Measurements from ENCODE around the gene SLIT1. TPM values are rescaled to one million over a fixed set of nuclear protein-coding genes. Genes with fewer than 3 reads are reported as not detected.

The SLIT1 gene
- total RNA-seq, 1 donor from 2014 or later, result 0.23 TPM

GRCh38 chr10:97131181-97131628, 54.6 kb downstream of the SLIT1 start:
- no peak overlapping the region for H3K27ac Mint-ChIP-seq (ENCODE audit: unreplicated experiment)
- FAIRE-seq, result no peak

DNA sequence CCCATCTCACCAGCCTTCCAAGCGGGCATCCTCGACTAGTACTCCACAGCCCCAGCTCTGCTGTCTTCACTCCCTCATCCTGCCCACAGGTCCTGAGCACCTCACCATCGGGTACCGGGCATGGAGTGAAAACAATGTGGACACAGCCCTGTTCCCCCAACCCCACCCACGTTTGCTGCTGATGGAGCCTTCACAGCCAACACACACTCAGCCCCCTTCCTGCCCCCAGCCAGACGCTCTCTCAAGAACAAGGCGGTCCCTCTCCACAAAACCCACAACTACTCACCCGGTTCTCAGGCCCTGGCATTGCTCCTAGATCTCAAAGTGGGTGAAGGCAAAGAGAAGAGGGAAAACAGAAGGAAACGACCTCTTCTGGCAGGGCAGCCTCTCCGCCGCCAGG, 56.1 kb downstream of the SLIT1 start:
- no peak overlapping the region for H2AFZ ChIP-seq (ENCODE audit: low read depth, low read length)
- FAIRE-seq (no peak), DNase-seq (ENCODE audit: low read depth) (no peak)
- H3K36me3 ChIP-seq (ENCODE audit: insufficient read depth, low read length), result no peaks in the 10 kb centered on the region
- peaks cover 63% of the 10 kb centered on the region for H3K27me3 Mint-ChIP-seq (ENCODE audit: low read depth, unreplicated experiment)
- H3K27me3 ChIP-seq (ENCODE audit: insufficient read depth, low read length), result peaks cover 22% of the 10 kb centered on the region
- H3K4me3 ChIP-seq (ENCODE audit: insufficient read depth, low read depth, low read length), result no peak overlapping the region
- H4K20me1 ChIP-seq (ENCODE audit: insufficient read depth, low read length), result no peaks in the 10 kb centered on the region
- H3K9ac ChIP-seq (ENCODE audit: low read length), result no peak overlapping the region
- peaks cover 5% of the 10 kb centered on the region for H3K36me3 Mint-ChIP-seq (ENCODE audit: low read depth, unreplicated experiment)
- H3K79me2 ChIP-seq (ENCODE audit: insufficient read depth, low read length), result no peaks in the 10 kb centered on the region
- no peaks in the 10 kb centered on the region for H3K4me1 Mint-ChIP-seq (ENCODE audit: low read depth, unreplicated experiment)
- TF ChIP-seq EZH2 (IDR thresholded peaks at IDR 0.05; ENCODE audit: insufficient read depth, low read length) (no peak), CTCF (IDR thresholded peaks at IDR 0.05; ENCODE audit: insufficient read depth, low read depth, low read length) (no peak)
- H3K4me3 Mint-ChIP-seq (ENCODE audit: unreplicated experiment), result no peak overlapping the region
- no peak overlapping the region for H3K27ac ChIP-seq (ENCODE audit: low read depth, low read length)
- H3K27ac Mint-ChIP-seq (ENCODE audit: unreplicated experiment), result peak overlapping the region; percentile 62
- H3K4me2 ChIP-seq (ENCODE audit: low read length), result no peak overlapping the region
- H3K9me3 ChIP-seq (ENCODE audit: insufficient read depth, low read depth, low read length), result no peaks in the 10 kb centered on the region
- H3K9me3 Mint-ChIP-seq (ENCODE audit: unreplicated experiment), result no peaks in the 10 kb centered on the region
- no peaks in the 10 kb centered on the region for H3K4me1 ChIP-seq (ENCODE audit: insufficient read depth, low read length)

More at GRCh38 chr10:97131181-97131628, 54.6 kb downstream of the SLIT1 start:
- Histone ChIP-seq H3K79me2 (ENCODE audit: insufficient read depth, low read length) (no peaks in the 10 kb centered on the region), H2AFZ (ENCODE audit: low read depth, low read length) (no peak overlapping the region), H3K27ac (ENCODE audit: low read depth, low read length) (no peak overlapping the region), H3K9me3 (ENCODE audit: insufficient read depth, low read depth, low read length) (no peaks in the 10 kb centered on the region), H3K27me3 (ENCODE audit: insufficient read depth, low read length) (peaks cover 19% of the 10 kb centered on the region), H4K20me1 (ENCODE audit: insufficient read depth, low read length) (no peaks in the 10 kb centered on the region), H3K4me2 (ENCODE audit: low read length) (no peak overlapping the region), H3K4me3 (ENCODE audit: insufficient read depth, low read depth, low read length) (no peak overlapping the region), H3K4me1 (ENCODE audit: insufficient read depth, low read length) (no peaks in the 10 kb centered on the region), H3K9ac (ENCODE audit: low read length) (no peak overlapping the region), H3K36me3 (ENCODE audit: insufficient read depth, low read length) (no peaks in the 10 kb centered on the region)
- DNase-seq (ENCODE audit: low read depth), result no peak
- no peak overlapping the region for H3K4me3 Mint-ChIP-seq (ENCODE audit: unreplicated experiment)
- H3K9me3 Mint-ChIP-seq (ENCODE audit: unreplicated experiment), result no peaks in the 10 kb centered on the region
- H3K27me3 Mint-ChIP-seq (ENCODE audit: low read depth, unreplicated experiment), result peaks cover 64% of the 10 kb centered on the region
- TF ChIP-seq EZH2 (IDR thresholded peaks at IDR 0.05; ENCODE audit: insufficient read depth, low read length) (no peak), CTCF (IDR thresholded peaks at IDR 0.05; ENCODE audit: insufficient read depth, low read depth, low read length) (no peak)
- no peaks in the 10 kb centered on the region for H3K4me1 Mint-ChIP-seq (ENCODE audit: low read depth, unreplicated experiment)
- peaks cover 4% of the 10 kb centered on the region for H3K36me3 Mint-ChIP-seq (ENCODE audit: low read depth, unreplicated experiment)

GRCh38 chr10:97128516-97129154, 57.1 kb downstream of the SLIT1 start:
- DNase-seq (ENCODE audit: low read depth), result no peak
- Mint-ChIP-seq H3K36me3 (ENCODE audit: low read depth, unreplicated experiment) (peaks cover 4% of the 10 kb centered on the region), H3K9me3 (ENCODE audit: unreplicated experiment) (no peaks in the 10 kb centered on the region), H3K27ac (ENCODE audit: unreplicated experiment) (no peak overlapping the region), H3K4me3 (ENCODE audit: unreplicated experiment) (no peak overlapping the region), H3K4me1 (ENCODE audit: low read depth, unreplicated experiment) (no peaks in the 10 kb centered on the region), H3K27me3 (ENCODE audit: low read depth, unreplicated experiment) (peaks cover 69% of the 10 kb centered on the region)
- Histone ChIP-seq H3K27ac (ENCODE audit: low read depth, low read length) (no peak overlapping the region), H3K9ac (ENCODE audit: low read length) (no peak overlapping the region), H3K4me2 (ENCODE audit: low read length) (no peak overlapping the region), H3K27me3 (ENCODE audit: insufficient read depth, low read length) (peaks cover 27% of the 10 kb centered on the region), H3K79me2 (ENCODE audit: insufficient read depth, low read length) (no peaks in the 10 kb centered on the region), H2AFZ (ENCODE audit: low read depth, low read length) (no peak overlapping the region), H3K4me3 (ENCODE audit: insufficient read depth, low read depth, low read length) (no peak overlapping the region), H3K4me1 (ENCODE audit: insufficient read depth, low read length) (no peaks in the 10 kb centered on the region), H4K20me1 (ENCODE audit: insufficient read depth, low read length) (no peaks in the 10 kb centered on the region), H3K9me3 (ENCODE audit: insufficient read depth, low read depth, low read length) (no peaks in the 10 kb centered on the region), H3K36me3 (ENCODE audit: insufficient read depth, low read length) (no peaks in the 10 kb centered on the region)
- no peak for FAIRE-seq
- TF ChIP-seq EZH2 (IDR thresholded peaks at IDR 0.05; ENCODE audit: insufficient read depth, low read length) (no peak), CTCF (IDR thresholded peaks at IDR 0.05; ENCODE audit: insufficient read depth, low read depth, low read length) (no peak)
